ENCODE data around the gene PUM2.

DNA sequence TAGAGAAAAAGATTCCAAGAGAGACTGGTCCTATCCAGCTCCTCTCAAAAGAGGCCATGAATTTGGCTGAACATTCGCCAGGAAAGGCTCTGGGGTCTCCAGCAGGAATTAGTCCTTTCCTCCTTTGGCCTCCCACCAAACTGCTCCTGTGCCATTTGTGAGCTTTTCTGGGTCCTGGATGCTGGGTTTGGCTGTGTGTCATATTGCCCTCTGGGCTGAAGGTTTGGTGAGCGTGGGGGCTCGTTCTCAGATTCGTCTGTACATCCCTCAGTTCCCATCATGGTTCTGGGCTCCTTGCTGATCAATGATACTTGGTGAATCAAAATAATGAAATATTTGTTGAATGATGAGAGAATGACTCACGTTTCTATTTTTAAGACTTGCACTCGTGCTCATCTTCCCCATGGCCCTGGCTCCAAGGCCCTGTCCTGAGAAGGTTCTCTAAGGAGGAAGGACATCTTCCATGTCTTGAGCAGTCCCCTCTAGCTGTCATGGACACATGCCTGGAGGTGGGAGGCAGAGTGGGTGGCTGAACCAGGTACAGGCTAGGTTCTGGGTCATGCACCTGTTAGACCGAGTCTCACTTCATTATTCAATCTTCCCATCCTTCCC lies 48.4 kb upstream of the PUM2 start:
- TF ChIP-seq MYBL2 (CRISPR knock-in tag; IDR thresholded peaks at IDR 0.05) (no peak), ZNF219 (CRISPR knock-in tag; IDR thresholded peaks at IDR 0.05; ENCODE audit: borderline replicate concordance) (no peak), CTCF (IDR thresholded peaks at IDR 0.05) (no peak), KAT7 (CRISPR knock-in tag; IDR thresholded peaks at IDR 0.05; ENCODE audit: borderline replicate concordance) (no peak), IRF1 (CRISPR knock-in tag; IDR thresholded peaks at IDR 0.05) (no peak), ATF2 (CRISPR knock-in tag; IDR thresholded peaks at IDR 0.05; ENCODE audit: borderline replicate concordance, low read depth) (no peak)
- TF ChIP-seq, protein P1, sequence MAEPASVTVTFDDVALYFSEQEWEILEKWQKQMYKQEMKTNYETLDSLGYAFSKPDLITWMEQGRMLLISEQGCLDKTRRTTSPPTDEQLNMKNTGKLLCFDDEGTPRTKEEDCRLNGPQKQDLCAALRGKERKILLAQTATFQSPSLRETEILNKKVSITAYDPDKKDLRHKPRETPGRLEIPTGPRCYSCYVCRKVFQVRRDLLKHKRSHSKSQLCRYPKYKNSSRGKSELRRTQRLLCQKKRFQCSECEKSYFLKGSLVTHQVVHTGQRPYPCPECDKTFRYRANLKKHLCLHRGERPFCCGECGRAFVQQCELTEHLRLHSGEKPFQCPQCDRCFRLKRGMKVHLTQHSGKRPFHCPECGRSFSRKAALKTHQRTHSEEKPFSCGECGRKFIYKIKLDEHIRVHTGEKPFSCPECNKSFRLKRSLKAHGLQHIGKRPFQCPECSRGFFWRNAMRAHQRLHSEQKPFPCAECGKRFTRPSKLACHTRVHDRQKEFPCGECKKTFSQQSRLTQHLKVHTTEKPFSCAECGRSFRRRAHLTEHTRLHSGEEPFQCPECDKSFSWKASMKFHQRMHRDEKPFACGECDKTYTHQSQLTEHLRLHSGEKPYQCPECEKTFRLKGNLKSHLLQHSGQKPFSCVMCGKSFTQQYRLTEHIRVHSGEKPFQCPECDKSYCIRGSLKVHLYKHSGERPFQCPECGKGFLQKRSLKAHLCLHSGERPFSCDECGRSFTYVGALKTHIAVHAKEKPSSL (CRISPR knock-in tag; conservative IDR thresholded peaks at IDR 0.05): no peak
- TF ChIP-seq, protein P2, sequence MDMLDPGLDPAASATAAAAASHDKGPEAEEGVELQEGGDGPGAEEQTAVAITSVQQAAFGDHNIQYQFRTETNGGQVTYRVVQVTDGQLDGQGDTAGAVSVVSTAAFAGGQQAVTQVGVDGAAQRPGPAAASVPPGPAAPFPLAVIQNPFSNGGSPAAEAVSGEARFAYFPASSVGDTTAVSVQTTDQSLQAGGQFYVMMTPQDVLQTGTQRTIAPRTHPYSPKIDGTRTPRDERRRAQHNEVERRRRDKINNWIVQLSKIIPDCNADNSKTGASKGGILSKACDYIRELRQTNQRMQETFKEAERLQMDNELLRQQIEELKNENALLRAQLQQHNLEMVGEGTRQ (CRISPR knock-in tag; IDR thresholded peaks at IDR 0.05): no peak
